Omental fat pad (tissue), 4 donors: Measurements from ENCODE around the gene NCOA4. TPM values are rescaled to one million over a fixed set of nuclear protein-coding genes. Genes with fewer than 3 reads are reported as not detected.

Source experiments
- ATAC-seq: fragments of 150-250 bp; one replicate; pipeline ENCODE4 v1.9.1; 2016; ENCODE audit warnings: mild to moderate bottlenecking, moderate library complexity; ENCODE audit not compliant: low FRiP score
- DNase-seq: peaks from one replicate; pipeline ENCODE4 v3.0.0-alpha.2; 2019; ENCODE audit warnings: low spot score
- total RNA-seq, 4 donors: library from RNA; depleted of rRNA; stranded (reverse); fragments of >200 nt; gene quantifications; one replicate each; pipeline ENCODE4 v1.1.0, GENCODE V29; 2016
- TF ChIP-seq, protein P1 (sequence below), 3 donors: fragments of 450-650 bp; IDR thresholded peaks; one replicate each; pipeline ENCODE4 v1.5.1; 2016 to 2017; ENCODE audit warnings: antibody characterized with exemption in 3 of 3, mild to moderate bottlenecking in 3 of 3, moderate library complexity in 2 of 3

Gene NCOA4
- total RNA-seq, 4 donors from 2014 or later, result 145 to 161 (median 154) TPM

DNA sequence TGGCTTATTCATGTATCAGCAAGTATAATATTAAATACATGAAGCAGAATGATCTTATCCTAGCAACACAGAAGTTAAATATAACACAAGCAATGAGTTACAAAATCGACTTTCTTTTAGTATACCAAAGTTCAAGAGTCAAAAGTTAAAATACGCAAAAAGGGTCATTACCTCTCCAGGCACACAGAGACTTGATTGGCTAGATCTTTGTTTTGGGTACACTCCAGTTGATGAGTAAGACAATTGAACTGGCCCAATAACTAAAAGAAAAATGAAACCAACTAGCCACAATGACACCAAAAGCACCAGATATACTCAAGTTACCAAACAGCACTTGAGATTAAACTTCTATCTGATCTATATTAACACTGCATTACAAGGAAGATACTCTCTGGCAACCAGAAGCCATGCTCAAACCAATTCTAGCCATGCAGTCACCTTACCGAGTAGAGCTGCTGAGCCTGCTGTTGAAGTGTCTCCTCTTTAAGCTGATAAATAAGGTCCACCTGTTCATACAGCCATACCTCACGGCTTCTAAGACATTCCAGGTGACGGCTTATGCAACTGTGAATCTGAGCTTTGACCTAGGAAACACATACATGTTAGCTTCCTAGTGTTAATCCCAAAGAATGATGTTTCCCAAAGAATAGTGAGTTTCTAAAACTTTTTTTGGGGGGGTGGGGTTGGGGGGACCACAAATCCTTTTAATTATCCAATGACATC is 15.6 kb downstream of the NCOA4 start:
- TF ChIP-seq, protein P1, sequence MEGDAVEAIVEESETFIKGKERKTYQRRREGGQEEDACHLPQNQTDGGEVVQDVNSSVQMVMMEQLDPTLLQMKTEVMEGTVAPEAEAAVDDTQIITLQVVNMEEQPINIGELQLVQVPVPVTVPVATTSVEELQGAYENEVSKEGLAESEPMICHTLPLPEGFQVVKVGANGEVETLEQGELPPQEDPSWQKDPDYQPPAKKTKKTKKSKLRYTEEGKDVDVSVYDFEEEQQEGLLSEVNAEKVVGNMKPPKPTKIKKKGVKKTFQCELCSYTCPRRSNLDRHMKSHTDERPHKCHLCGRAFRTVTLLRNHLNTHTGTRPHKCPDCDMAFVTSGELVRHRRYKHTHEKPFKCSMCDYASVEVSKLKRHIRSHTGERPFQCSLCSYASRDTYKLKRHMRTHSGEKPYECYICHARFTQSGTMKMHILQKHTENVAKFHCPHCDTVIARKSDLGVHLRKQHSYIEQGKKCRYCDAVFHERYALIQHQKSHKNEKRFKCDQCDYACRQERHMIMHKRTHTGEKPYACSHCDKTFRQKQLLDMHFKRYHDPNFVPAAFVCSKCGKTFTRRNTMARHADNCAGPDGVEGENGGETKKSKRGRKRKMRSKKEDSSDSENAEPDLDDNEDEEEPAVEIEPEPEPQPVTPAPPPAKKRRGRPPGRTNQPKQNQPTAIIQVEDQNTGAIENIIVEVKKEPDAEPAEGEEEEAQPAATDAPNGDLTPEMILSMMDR (IDR thresholded peaks at IDR 0.05), result no peak
- ATAC-seq (no peak), DNase-seq (no peak)

DNA sequence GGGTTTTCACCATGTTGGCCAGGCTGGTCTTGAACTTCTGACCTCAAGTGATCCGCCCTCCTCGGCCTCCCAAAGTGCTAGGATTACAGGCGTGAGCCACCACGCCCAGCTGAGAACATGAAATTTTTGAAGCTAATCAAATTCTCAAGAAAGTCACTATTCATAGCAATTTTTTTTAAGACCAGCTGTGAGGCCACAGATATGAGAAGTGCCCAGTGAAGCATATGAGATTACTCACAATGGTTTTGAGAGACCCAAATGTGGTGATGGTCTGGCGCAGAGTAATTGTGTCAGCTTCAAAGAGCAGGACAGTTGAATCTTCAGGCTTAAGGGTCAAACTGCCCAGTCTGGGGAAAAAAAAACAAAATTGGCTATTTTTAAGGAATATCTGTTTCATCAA is 16.2 kb downstream of the NCOA4 start:
- TF ChIP-seq, protein P1 (IDR thresholded peaks at IDR 0.05), result no peak
- DNase-seq (no peak), ATAC-seq (no peak)

DNA sequence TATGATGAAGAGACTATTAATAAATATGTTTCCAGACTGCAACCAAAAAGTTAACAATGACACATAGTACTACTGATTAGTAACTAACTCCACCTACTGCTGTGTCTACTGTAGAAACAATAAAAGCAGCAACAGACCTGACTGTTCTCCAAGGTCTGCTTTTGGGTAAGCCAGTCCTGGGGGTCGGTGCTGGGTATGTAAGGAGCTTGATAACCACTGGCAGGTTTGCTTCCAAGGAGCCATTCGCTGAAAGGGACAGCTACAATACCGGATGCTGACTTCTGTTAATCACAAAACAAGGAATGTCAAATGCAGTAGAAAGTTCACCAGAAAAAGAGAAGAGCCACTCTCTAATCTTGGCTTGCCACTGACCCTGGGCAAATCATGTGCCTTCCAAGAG is 17.7 kb downstream of the NCOA4 start:
- ATAC-seq (no peak), DNase-seq (no peak)
- TF ChIP-seq, protein P1 (IDR thresholded peaks at IDR 0.05), result no peak

DNA sequence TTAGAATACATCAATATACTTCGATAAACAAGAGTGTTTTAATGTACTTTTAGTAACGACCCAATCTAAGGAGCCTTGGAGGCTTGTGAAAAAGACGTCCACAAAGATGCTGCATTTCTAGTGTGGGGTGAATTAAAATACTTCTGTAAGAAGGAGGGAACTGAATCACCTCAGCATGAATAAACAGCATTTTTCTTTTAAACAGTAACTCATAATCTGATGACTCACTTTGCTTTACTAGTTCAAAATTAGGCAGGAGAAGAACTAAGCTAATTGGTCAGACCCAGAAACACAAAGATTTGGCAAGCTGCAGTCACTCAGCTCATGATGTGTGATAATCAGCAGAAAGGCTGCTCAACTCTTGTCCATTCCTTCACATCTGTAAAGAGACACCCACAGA is 24.2 kb downstream of the NCOA4 start:
- DNase-seq (no peak), ATAC-seq (peak; percentile 85)
- TF ChIP-seq, protein P1 (IDR thresholded peaks at IDR 0.05), result no peak

DNA sequence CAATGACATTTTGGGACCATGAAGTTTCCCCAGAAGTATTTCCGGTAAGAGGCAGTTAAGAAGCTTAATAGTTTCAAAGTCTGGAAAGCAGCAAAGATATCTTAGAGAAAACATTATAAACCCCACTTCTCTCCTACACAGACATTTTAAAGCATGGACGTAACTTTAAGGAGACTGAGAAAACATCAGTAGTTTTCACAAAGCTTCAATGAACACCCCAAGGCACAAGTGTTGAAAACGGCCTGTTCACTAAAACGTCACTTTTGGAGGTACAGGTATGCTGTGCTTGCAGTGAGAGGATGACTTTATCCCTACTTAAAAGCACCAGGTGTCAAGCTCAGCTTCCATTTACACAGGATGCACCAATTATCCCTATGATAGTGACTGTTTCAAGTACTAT is 25.0 kb downstream of the NCOA4 start:
- ATAC-seq (no peak), DNase-seq (no peak)
- TF ChIP-seq, protein P1 (IDR thresholded peaks at IDR 0.05), result no peak

DNA sequence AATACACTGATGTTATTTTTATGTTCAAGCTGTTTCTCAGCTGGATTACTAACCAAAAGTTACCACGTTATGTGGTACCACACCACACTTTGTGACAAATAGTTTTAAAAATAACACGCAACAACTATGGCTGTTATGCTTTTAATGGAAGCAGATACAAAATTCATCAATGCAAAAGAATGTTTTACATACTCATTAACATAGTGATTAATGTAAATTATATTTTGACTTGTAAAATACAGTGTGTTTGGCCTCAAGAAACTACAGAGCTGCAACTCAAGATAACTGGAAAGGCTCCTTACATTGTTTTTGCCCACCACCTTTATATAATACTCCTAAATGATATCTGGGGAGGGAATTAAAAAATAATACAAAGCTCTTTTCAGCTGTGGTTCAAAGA is 25.5 kb downstream of the NCOA4 start:
- no peak for DNase-seq
- TF ChIP-seq, protein P1 (IDR thresholded peaks at IDR 0.05), result no peak
- ATAC-seq, result no peak
